ENCODE measurements around the gene CORO2B.

Gene CORO2B

GRCh38 chr15:68574629-68575028 is 4.2 kb upstream of the CORO2B start:
- no peak for DNase-seq

GRCh38 chr15:68576235-68576892 is 2.4 kb upstream of the CORO2B start:
- DNase-seq, result no peak

GRCh38 chr15:68578175-68578979 is 416 bp upstream of the CORO2B start:
- DNase-seq, result no peak

- no peak for DNase-seq
Observed at GRCh38 chr15:68580026-68580882, 1.5 kb downstream of the CORO2B start.

- no peak for DNase-seq
Observed at GRCh38 chr15:68580883-68581155, 2.0 kb downstream of the CORO2B start.

GRCh38 chr15:68581725-68582124 is 2.9 kb downstream of the CORO2B start:
- no peak for DNase-seq

GRCh38 chr15:68582236-68582635 is 3.4 kb downstream of the CORO2B start:
- DNase-seq, result no peak

- no peak for DNase-seq
Observed at GRCh38 chr15:68582864-68583263, 4.1 kb downstream of the CORO2B start.

- DNase-seq, result no peak
Observed at GRCh38 chr15:68583321-68583720, 4.5 kb downstream of the CORO2B start.

GRCh38 chr15:68583936-68584755 is 5.4 kb downstream of the CORO2B start:
- DNase-seq, result no peak

GRCh38 chr15:68584756-68585573 is 6.2 kb downstream of the CORO2B start:
- no peak for DNase-seq

GRCh38 chr15:68585574-68586273 is 6.9 kb downstream of the CORO2B start:
- no peak for DNase-seq

- DNase-seq, result no peak
Observed at GRCh38 chr15:68586274-68586961, 7.6 kb downstream of the CORO2B start.

GRCh38 chr15:68587769-68588385 is 9.1 kb downstream of the CORO2B start:
- no peak for DNase-seq

- no peak for DNase-seq
Observed at GRCh38 chr15:68589053-68589452, 10.3 kb downstream of the CORO2B start.

- DNase-seq, result no peak
Observed at GRCh38 chr15:68589783-68590710, 11.3 kb downstream of the CORO2B start.

GRCh38 chr15:68590721-68591389 is 12.1 kb downstream of the CORO2B start:
- DNase-seq, result no peak

- no peak for DNase-seq
Observed at GRCh38 chr15:68592054-68592453, 13.3 kb downstream of the CORO2B start.
